Neuronal stem cell (in vitro differentiated cells): ENCODE measurements around the gene MAPKAP1.

Experiments used
- DNase-seq: peaks from one replicate; pipeline ENCODE4 v3.0.0-alpha.2; 2013; ENCODE audit warnings: low spot score
- H2AFZ ChIP-seq: one replicate; pipeline ENCODE4 v1.6.1; 2013; ENCODE audit warnings: mild to moderate bottlenecking, low read length, inconsistent platforms
- H2AK5ac ChIP-seq: 2 replicates; pipeline ENCODE4 v1.6.1; 2013; ENCODE audit warnings: low read depth, mild to moderate bottlenecking, inconsistent platforms, low read length, moderate library complexity, mixed read lengths
- H2BK120ac ChIP-seq: 2 replicates; pipeline ENCODE4 v1.6.1; 2013; ENCODE audit warnings: low read depth, mild to moderate bottlenecking, inconsistent platforms, low read length, moderate library complexity, mixed read lengths
- H2BK12ac ChIP-seq: one replicate; pipeline ENCODE4 v1.6.1; 2013; ENCODE audit warnings: low read length, inconsistent platforms
- H2BK15ac ChIP-seq: 2 replicates; pipeline ENCODE4 v1.6.1; 2013; ENCODE audit warnings: mild to moderate bottlenecking, low read length, inconsistent platforms, mixed read lengths
- H2BK5ac ChIP-seq: one replicate; pipeline ENCODE4 v1.6.1; 2013; ENCODE audit warnings: inconsistent platforms, mild to moderate bottlenecking, low read length, moderate library complexity
- H3K14ac ChIP-seq: one replicate; pipeline ENCODE4 v1.6.1; 2013; ENCODE audit warnings: low read length, inconsistent platforms
- H3K18ac ChIP-seq: 2 replicates; pipeline ENCODE4 v1.6.1; 2013; ENCODE audit warnings: low read length, inconsistent platforms
- H3K23ac ChIP-seq: 2 replicates; pipeline ENCODE4 v1.6.1; 2013; ENCODE audit warnings: low read depth, mild to moderate bottlenecking, mixed read lengths, low read length, inconsistent platforms; ENCODE audit not compliant: poor library complexity
- H3K27ac ChIP-seq: replicated peaks from 3 replicates; pipeline ENCODE4 v1.5.1; 2013; ENCODE audit warnings: low read length, inconsistent platforms
- H3K27me3 ChIP-seq, 3 experiments: 2 replicates each; pipeline ENCODE4 v1.6.1; 2013; ENCODE audit warnings: low read length in 3 of 3, mild to moderate bottlenecking in 2 of 3, inconsistent platforms in 1 of 3, low read depth in 1 of 3, mixed read lengths in 1 of 3, moderate library complexity in 1 of 3; ENCODE audit not compliant: control insufficient read depth in 3 of 3, insufficient read depth in 3 of 3
- H3K36me3 ChIP-seq, 2 donors: replicated peaks in 1 of 2; 2 replicates each; pipeline ENCODE4 v1.6.1; 2013; ENCODE audit warnings: low read length in 2 of 2; ENCODE audit not compliant: control insufficient read depth in 2 of 2, insufficient read depth in 2 of 2
- H3K4ac ChIP-seq: 2 replicates; pipeline ENCODE4 v1.6.1; 2013; ENCODE audit warnings: inconsistent platforms, mild to moderate bottlenecking, low read length, moderate library complexity
- H3K4me1 ChIP-seq, 2 donors: 1 replicate in 1 of 2; 2 replicates in 1 of 2; pipeline ENCODE4 v1.6.1; 2013; ENCODE audit warnings: low read length in 2 of 2, low read depth in 1 of 2; ENCODE audit not compliant: control insufficient read depth in 2 of 2, insufficient read depth in 1 of 2
- H3K4me2 ChIP-seq: one replicate; pipeline ENCODE4 v1.6.1; 2013; ENCODE audit warnings: mild to moderate bottlenecking, low read length, inconsistent platforms; ENCODE audit not compliant: insufficient read depth, poor library complexity, severe bottlenecking
- H3K4me3 ChIP-seq, 2 donors: 2 replicates each; pipeline ENCODE4 v1.5.1; 2013; ENCODE audit warnings: low read length in 2 of 2, mild to moderate bottlenecking in 2 of 2, inconsistent platforms in 1 of 2, moderate library complexity in 1 of 2
- H3K79me1 ChIP-seq: one replicate; pipeline ENCODE4 v1.6.1; 2013; ENCODE audit warnings: low read depth, mild to moderate bottlenecking, inconsistent platforms, low read length, moderate library complexity
- H3K9ac ChIP-seq: one replicate; pipeline ENCODE4 v1.6.1; 2013; ENCODE audit warnings: mild to moderate bottlenecking, low read depth, low read length, inconsistent platforms; ENCODE audit not compliant: poor library complexity
- H3K9me3 ChIP-seq, 2 donors: replicated peaks in 1 of 2; 2 replicates each; pipeline versions ENCODE3 to v1.6.1; 2013; ENCODE audit warnings: low read length in 2 of 2, mild to moderate bottlenecking in 2 of 2, inconsistent platforms in 1 of 2, low read depth in 1 of 2, mixed read lengths in 1 of 2, moderate library complexity in 1 of 2; ENCODE audit not compliant: control insufficient read depth in 2 of 2, insufficient read depth in 1 of 2
- H4K8ac ChIP-seq: one replicate; pipeline ENCODE4 v1.6.1; 2013; ENCODE audit warnings: low read depth, mild to moderate bottlenecking, inconsistent platforms, low read length, moderate library complexity
- H4K91ac ChIP-seq: one replicate; pipeline ENCODE4 v1.6.1; 2013; ENCODE audit warnings: low read length, low read depth, mild to moderate bottlenecking, inconsistent platforms; ENCODE audit not compliant: poor library complexity
- WGBS, 2 donors: extraction: QIAGEN DNeasy Blood & Tissue Kit; methylation state at CpG; one replicate each; pipeline ENCODE4 v1.1.7; 2013; ENCODE audit warnings: missing lambda C conversion rate in 2 of 2, mixed read lengths in 1 of 2; ENCODE audit not compliant: insufficient read length in 2 of 2, insufficient replicate concordance in 1 of 2; ENCODE audit errors: extremely low coverage in 2 of 2; 5-methylcytosine and 5-hydroxymethylcytosine counted together

MAPKAP1 gene

GRCh38 chr9:125594223-125594610, 112.8 kb downstream of the MAPKAP1 start:
- Histone ChIP-seq H2BK120ac (no peak overlapping the region), H3K9me3 (no peaks in the 10 kb centered on the region), H3K36me3 (no peaks in the 10 kb centered on the region), H4K91ac (no peak overlapping the region), H3K4me3 (no peak overlapping the region), H3K27ac (no peak overlapping the region), H3K79me1 (no peaks in the 10 kb centered on the region), H3K14ac (no peak overlapping the region), H3K4me1 (peaks cover 0 to 5% of the 10 kb centered on the region in 2 donors), H3K4me2 (no peak overlapping the region), H2BK12ac (no peak overlapping the region), H3K18ac (no peak overlapping the region), H3K27me3 (no peaks in the 10 kb centered on the region), H2AK5ac (no peak overlapping the region), H4K8ac (no peak overlapping the region), H2AFZ (no peak overlapping the region), H3K4ac (no peak overlapping the region), H2BK15ac (no peak overlapping the region), H3K9ac (no peak overlapping the region), H2BK5ac (no peak overlapping the region), H3K23ac (no peak overlapping the region)
- no CpG with 5 or more reads among the region's 3 CpGs for WGBS, 2 donors
- DNase-seq, result no peak

- Histone ChIP-seq H3K4me3 (no peak overlapping the region), H2BK5ac (no peak overlapping the region), H3K4me2 (no peak overlapping the region), H3K79me1 (no peaks in the 10 kb centered on the region), H3K27ac (no peak overlapping the region), H3K9ac (no peak overlapping the region), H4K91ac (no peak overlapping the region), H2BK120ac (no peak overlapping the region), H3K14ac (no peak overlapping the region), H3K4me1 (peaks cover 0 to 5% of the 10 kb centered on the region in 2 donors), H3K4ac (no peak overlapping the region), H2BK15ac (no peak overlapping the region), H3K18ac (no peak overlapping the region), H3K23ac (no peak overlapping the region), H2AK5ac (no peak overlapping the region), H3K36me3 (no peaks in the 10 kb centered on the region), H4K8ac (no peak overlapping the region), H3K27me3 (no peaks in the 10 kb centered on the region), H2AFZ (no peak overlapping the region), H3K9me3 (no peaks in the 10 kb centered on the region), H2BK12ac (no peak overlapping the region)
- no CpG with 5 or more reads among the region's 6 CpGs for WGBS, 2 donors
- DNase-seq, result no peak
Observed at GRCh38 chr9:125593581-125594222, 113.3 kb downstream of the MAPKAP1 start.

- H2BK12ac ChIP-seq, result no peak overlapping the region
- H2AK5ac ChIP-seq, result no peak overlapping the region
- no peaks in the 10 kb centered on the region for H3K9me3 ChIP-seq
- no peak overlapping the region for H2BK15ac ChIP-seq
- H2AFZ ChIP-seq, result no peak overlapping the region
- H4K8ac ChIP-seq, result no peak overlapping the region
- no peaks in the 10 kb centered on the region for H3K27me3 ChIP-seq
- no peak overlapping the region for H3K4me3 ChIP-seq
- no peak overlapping the region for H3K9ac ChIP-seq
- no peak overlapping the region for H2BK120ac ChIP-seq
- H3K27ac ChIP-seq, result no peak overlapping the region
- no peak overlapping the region for H2BK5ac ChIP-seq
- H3K4me1 ChIP-seq, result peaks cover 0 to 5% of the 10 kb centered on the region in 2 donors
- no peak overlapping the region for H3K14ac ChIP-seq
- H3K23ac ChIP-seq, result no peak overlapping the region
- no peak overlapping the region for H3K4me2 ChIP-seq
- no peak overlapping the region for H3K4ac ChIP-seq
- DNase-seq, result no peak
- no peaks in the 10 kb centered on the region for H3K79me1 ChIP-seq
- no CpG with 5 or more reads among the region's 4 CpGs for WGBS, 2 donors
- no peak overlapping the region for H4K91ac ChIP-seq
- H3K18ac ChIP-seq, result no peak overlapping the region
- H3K36me3 ChIP-seq, result no peaks in the 10 kb centered on the region
Observed at GRCh38 chr9:125591888-125592287, 115.1 kb downstream of the MAPKAP1 start.

GRCh38 chr9:125591245-125591644, 115.8 kb downstream of the MAPKAP1 start:
- Histone ChIP-seq H3K4me3 (no peak overlapping the region), H4K91ac (no peak overlapping the region), H3K4ac (no peak overlapping the region), H3K36me3 (no peaks in the 10 kb centered on the region), H2BK15ac (no peak overlapping the region), H3K27me3 (no peaks in the 10 kb centered on the region), H2BK12ac (no peak overlapping the region), H3K79me1 (no peaks in the 10 kb centered on the region), H2BK120ac (no peak overlapping the region), H3K9me3 (no peaks in the 10 kb centered on the region), H3K4me2 (no peak overlapping the region), H3K9ac (no peak overlapping the region), H3K14ac (no peak overlapping the region), H2BK5ac (no peak overlapping the region), H2AK5ac (no peak overlapping the region), H3K4me1 (peaks cover 0 to 5% of the 10 kb centered on the region in 2 donors), H4K8ac (no peak overlapping the region), H3K27ac (no peak overlapping the region), H2AFZ (no peak overlapping the region), H3K18ac (no peak overlapping the region), H3K23ac (no peak overlapping the region)
- no CpG with 5 or more reads among the region's 3 CpGs for WGBS, 2 donors
- DNase-seq, result no peak
